ENCODE results near the gene NEUROD6. TPM values are rescaled to one million over a fixed set of nuclear protein-coding genes. Genes with fewer than 3 reads are reported as not detected.

Gene NEUROD6
- total RNA-seq, 8 experiments from 2014 or later = 0.09 to 0.38 (median 0.31) TPM; not detected in 5

DNA sequence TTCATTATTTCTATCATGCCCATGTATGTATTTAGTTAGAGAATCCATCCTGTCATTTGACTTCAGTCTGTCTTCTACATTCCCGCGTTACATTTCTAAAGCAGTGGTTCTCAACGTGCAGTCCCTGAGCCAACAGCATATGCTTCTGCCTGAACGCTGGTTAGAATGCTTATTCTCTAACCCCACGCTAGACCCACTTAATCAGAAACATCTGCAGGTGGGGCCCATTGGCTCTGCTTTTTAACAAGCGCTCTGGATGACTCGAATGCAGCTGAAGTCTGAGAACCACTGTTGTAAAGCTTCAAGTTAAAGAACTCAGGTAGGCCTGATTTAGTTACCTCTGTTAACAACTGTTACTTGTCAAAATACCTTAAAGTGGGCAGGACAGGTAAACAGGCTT lies 38.2 kb downstream of the NEUROD6 start:
- Histone ChIP-seq H3K4me1 (replicated peaks in 1 of 2) (no peaks in the 10 kb centered on the region), H3K4me3 (no peak overlapping the region), H3K27ac (no peak overlapping the region)
- in situ Hi-C loops (cut with MboI; ENCODE audit: low pct_unique_long_range_greater_than_20kb in 2 of 9, low sequenced_read_pairs in 9 of 9, unreplicated experiment in 9 of 9) = no loop called here
- WGBS, 10 experiments = 0 to 97% (median 87%) methylated on average over 2 to 7 of the region's 7 CpGs; no CpG with 5 or more reads in 3 of the 10 experiments
- ATAC-seq (replicated peaks in 6 of 8) = no peak

DNA sequence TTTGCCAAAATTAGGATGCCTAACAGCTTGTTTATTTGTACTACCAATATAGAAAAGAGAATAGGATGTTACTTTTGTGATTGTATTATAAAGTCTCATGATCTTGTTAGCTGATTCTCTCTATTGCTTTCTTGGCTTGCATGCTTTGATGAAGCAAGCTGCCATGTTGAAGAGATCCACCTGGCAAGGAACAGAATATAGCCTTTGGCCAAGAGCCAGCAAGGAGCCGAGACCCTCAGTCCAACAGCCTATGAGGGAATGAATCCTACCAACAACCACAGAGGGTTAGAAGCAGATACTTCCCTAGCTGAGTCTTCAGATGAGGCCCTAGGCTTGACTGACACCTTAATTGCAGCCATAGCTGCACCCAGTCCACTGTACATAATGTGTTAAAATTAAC lies 41.2 kb downstream of the NEUROD6 start:
- Histone ChIP-seq H3K4me3 (no peak overlapping the region), H3K4me1 (replicated peaks in 1 of 2) (no peaks in the 10 kb centered on the region), H3K27ac (no peak overlapping the region)
- ATAC-seq (replicated peaks in 6 of 8) = no peak
- in situ Hi-C loops (cut with MboI; ENCODE audit: low pct_unique_long_range_greater_than_20kb in 2 of 9, low sequenced_read_pairs in 9 of 9, unreplicated experiment in 9 of 9) = no loop called here
- WGBS, 10 experiments = 13 to 100% (median 67%) methylated on average over 1 of the region's 1 CpG; no CpG with 5 or more reads in 6 of the 10 experiments

DNA sequence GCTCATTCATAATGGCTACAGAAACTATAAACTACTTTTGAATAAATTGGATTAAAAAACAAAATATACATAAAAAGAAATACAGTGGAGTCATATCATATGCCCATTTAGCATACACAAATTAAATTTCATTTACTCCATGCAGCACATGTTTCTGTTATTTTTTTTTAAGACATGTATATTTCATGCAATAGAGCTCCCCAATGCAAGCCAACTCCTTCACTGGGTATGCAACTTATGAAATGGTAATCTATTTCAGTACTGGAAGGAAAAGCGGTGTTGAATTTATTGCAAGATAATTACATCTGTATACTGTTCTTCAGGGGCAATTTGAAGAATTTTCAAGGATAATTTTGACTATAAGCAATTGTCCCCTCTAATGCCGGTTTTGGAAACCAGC lies 49.9 kb downstream of the NEUROD6 start:
- Histone ChIP-seq H3K4me1 (replicated peaks in 1 of 2) (no peaks in the 10 kb centered on the region), H3K27ac (no peak overlapping the region), H3K4me3 (no peak overlapping the region)
- ATAC-seq (replicated peaks in 6 of 8) = peak in 1 of 8 experiments; percentile 67
- in situ Hi-C loops (cut with MboI; ENCODE audit: low pct_unique_long_range_greater_than_20kb in 2 of 9, low sequenced_read_pairs in 9 of 9, unreplicated experiment in 9 of 9) = no loop called here
- WGBS, 10 experiments = 0 to 100% (median 75%) methylated on average over 1 to 2 of the region's 2 CpGs; no CpG with 5 or more reads in 2 of the 10 experiments

Other genes starting within 250 kb of the NEUROD6 start
- gene ITPRID1, start 173.4 kb upstream of the NEUROD6 start, total RNA-seq = 1 to 10 TPM in 2 of 8 experiments, under 1 TPM in 5, not detected in 1; 0.07 to 1.8 (median 0.41) TPM